Measurements from ENCODE around the gene CCDC192. TPM values are rescaled to one million over a fixed set of nuclear protein-coding genes. Genes with fewer than 3 reads are reported as not detected.
A peak's percentile ranks its signal among the peaks of the same experiment; 100 is the strongest.

CCDC192 gene
- total RNA-seq, 2 donors from 2014 or later, result not detected

GRCh38 chr5:127854520-127854919 is 151.3 kb downstream of the CCDC192 start:
- H3K27ac ChIP-seq, result no peak overlapping the region
- H3K4me1 ChIP-seq (ENCODE audit: control insufficient read depth in 1 of 2, low read depth in 2 of 2), result no peaks in the 10 kb centered on the region
- no peak for ATAC-seq (ENCODE audit: insufficient number of reproducible peaks, low FRiP score, low read depth)
- no peak for TF ChIP-seq CTCF (IDR thresholded peaks at IDR 0.05)
- H3K9me3 ChIP-seq, result no peaks in the 10 kb centered on the region
- H3K36me3 ChIP-seq, result no peaks in the 10 kb centered on the region
- no peak for DNase-seq (ENCODE audit: low spot score)
- no peaks in the 10 kb centered on the region for H3K27me3 ChIP-seq (replicated peaks; ENCODE audit: insufficient read depth)
- H3K4me3 ChIP-seq, result no peak overlapping the region

- ATAC-seq (ENCODE audit: insufficient number of reproducible peaks, low FRiP score, low read depth) (no peak), DNase-seq (ENCODE audit: low spot score) (no peak)
- no peak for TF ChIP-seq CTCF (IDR thresholded peaks at IDR 0.05)
- no peak overlapping the region for H3K4me3 ChIP-seq
- H3K9me3 ChIP-seq, result no peaks in the 10 kb centered on the region
- no peaks in the 10 kb centered on the region for H3K36me3 ChIP-seq
- no peak overlapping the region for H3K27ac ChIP-seq
- H3K4me1 ChIP-seq (ENCODE audit: control insufficient read depth in 1 of 2, low read depth in 2 of 2), result no peaks in the 10 kb centered on the region
- no peaks in the 10 kb centered on the region for H3K27me3 ChIP-seq (replicated peaks; ENCODE audit: insufficient read depth)
These were observed 153.1 kb downstream of the CCDC192 start for GRCh38 chr5:127856292-127856691.

GRCh38 chr5:127858116-127858784 is 155.1 kb downstream of the CCDC192 start:
- no peak for TF ChIP-seq CTCF (IDR thresholded peaks at IDR 0.05)
- H3K36me3 ChIP-seq, result no peaks in the 10 kb centered on the region
- no peaks in the 10 kb centered on the region for H3K27me3 ChIP-seq (replicated peaks; ENCODE audit: insufficient read depth)
- no peaks in the 10 kb centered on the region for H3K9me3 ChIP-seq
- ATAC-seq (ENCODE audit: insufficient number of reproducible peaks, low FRiP score, low read depth) (peak; percentile 43), DNase-seq (ENCODE audit: low spot score) (no peak)
- H3K4me3 ChIP-seq, result no peak overlapping the region
- no peak overlapping the region for H3K27ac ChIP-seq
- no peaks in the 10 kb centered on the region for H3K4me1 ChIP-seq (ENCODE audit: control insufficient read depth in 1 of 2, low read depth in 2 of 2)

DNA sequence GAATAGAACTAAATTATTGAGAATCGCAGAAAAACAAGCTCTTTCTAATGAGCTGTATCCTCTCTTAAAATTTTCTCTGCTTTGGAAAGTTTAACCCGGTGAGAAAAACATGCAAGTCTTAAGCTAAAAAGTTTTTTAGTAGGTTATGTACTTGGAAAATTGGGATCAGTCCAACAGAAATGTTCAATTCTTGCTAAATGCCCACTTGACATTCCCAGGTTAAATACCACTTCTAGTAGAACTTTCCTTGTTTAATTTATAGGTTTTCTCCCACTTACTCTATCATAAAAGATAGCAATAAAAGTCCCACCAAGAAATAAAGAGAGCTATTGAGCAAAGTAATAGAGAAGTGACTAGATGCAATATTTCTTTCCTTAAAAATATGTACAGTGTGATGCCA is 157.1 kb downstream of the CCDC192 start:
- DNase-seq (ENCODE audit: low spot score) (no peak), ATAC-seq (ENCODE audit: insufficient number of reproducible peaks, low FRiP score, low read depth) (no peak)
- Histone ChIP-seq H3K4me1 (ENCODE audit: control insufficient read depth in 1 of 2, low read depth in 2 of 2) (no peaks in the 10 kb centered on the region), H3K27me3 (replicated peaks; ENCODE audit: insufficient read depth) (no peaks in the 10 kb centered on the region), H3K9me3 (no peaks in the 10 kb centered on the region), H3K4me3 (no peak overlapping the region), H3K27ac (no peak overlapping the region), H3K36me3 (no peaks in the 10 kb centered on the region)
- TF ChIP-seq CTCF (IDR thresholded peaks at IDR 0.05), result no peak

GRCh38 chr5:127863161-127863560 is 160.0 kb downstream of the CCDC192 start:
- Histone ChIP-seq H3K9me3 (no peaks in the 10 kb centered on the region), H3K36me3 (no peaks in the 10 kb centered on the region), H3K4me3 (no peak overlapping the region), H3K27ac (no peak overlapping the region), H3K4me1 (ENCODE audit: control insufficient read depth in 1 of 2, low read depth in 2 of 2) (no peaks in the 10 kb centered on the region), H3K27me3 (replicated peaks; ENCODE audit: insufficient read depth) (no peaks in the 10 kb centered on the region)
- DNase-seq (ENCODE audit: low spot score) (no peak), ATAC-seq (ENCODE audit: insufficient number of reproducible peaks, low FRiP score, low read depth) (no peak)
- no peak for TF ChIP-seq CTCF (IDR thresholded peaks at IDR 0.05)
